Subcutaneous abdominal adipose tissue (tissue), 5 donors: ENCODE results near the gene CYBRD1.
"Not testable (repeated sequence)": the region's sequence is repeated elsewhere in the genome, so short reads cannot be mapped to it uniquely, and the experiment has no call there.

ENCODE experiments used
- H3K27ac ChIP-seq: one replicate; pipeline ENCODE4 v1.7.0; 2013; ENCODE audit warnings: low read depth, mild to moderate bottlenecking, inconsistent platforms, low read length, moderate library complexity
- H3K27me3 ChIP-seq, 5 donors: one replicate each; pipeline ENCODE4 v1.7.0; 2013; ENCODE audit warnings: low read length in 5 of 5, inconsistent platforms in 1 of 5; ENCODE audit not compliant: control insufficient read depth in 5 of 5, insufficient read depth in 4 of 5
- H3K36me3 ChIP-seq, 5 donors: one replicate each; pipeline ENCODE4 v1.7.0; 2013; ENCODE audit warnings: low read length in 5 of 5; ENCODE audit not compliant: control insufficient read depth in 5 of 5, insufficient read depth in 5 of 5
- H3K4me1 ChIP-seq, 5 donors: one replicate each; pipeline ENCODE4 v1.7.0; 2013; ENCODE audit warnings: low read length in 5 of 5, mild to moderate bottlenecking in 3 of 5, moderate library complexity in 1 of 5; ENCODE audit not compliant: control insufficient read depth in 5 of 5, insufficient read depth in 5 of 5
- H3K4me3 ChIP-seq, 5 donors: one replicate each; pipeline ENCODE4 v1.7.0; 2013; ENCODE audit warnings: low read length in 5 of 5, low read depth in 1 of 5
- H3K9ac ChIP-seq, 5 donors: one replicate each; pipeline ENCODE4 v1.7.0; 2013; ENCODE audit warnings: low read length in 5 of 5, mild to moderate bottlenecking in 4 of 5, moderate library complexity in 3 of 5
- H3K9me3 ChIP-seq, 5 donors: one replicate each; pipeline ENCODE4 v1.7.0; 2013; ENCODE audit warnings: low read length in 5 of 5; ENCODE audit not compliant: control insufficient read depth in 5 of 5
- donor health status: healthy.
- donor health status: healthy.
- donor health status: healthy.
- donor health status: healthy.
- donor health status: healthy.

The CYBRD1 gene

DNA sequence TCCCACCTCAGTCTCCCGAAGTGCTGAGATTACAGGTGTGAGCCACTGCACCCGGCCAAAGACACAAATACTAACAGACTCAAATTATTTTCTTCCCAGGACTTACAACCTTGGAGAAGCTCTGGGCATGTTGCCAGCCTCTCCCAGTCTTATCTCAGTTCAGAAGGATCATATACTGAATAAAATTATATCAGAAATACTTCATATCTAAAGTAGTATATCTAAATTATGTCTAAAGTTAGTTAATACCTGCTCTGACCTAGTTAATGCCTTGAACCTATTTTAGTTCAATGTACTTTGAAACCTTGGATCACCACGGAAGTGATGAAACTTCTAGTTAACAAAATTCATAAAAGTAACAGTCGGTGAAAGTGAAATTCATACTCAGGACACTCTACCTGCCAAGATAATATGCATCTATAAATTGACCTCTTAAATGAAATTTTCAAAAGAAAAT lies 34.4 kb upstream of the CYBRD1 start:
- H3K27ac ChIP-seq, result no peak overlapping the region
- H3K9me3 ChIP-seq, result no peaks in the 10 kb centered on the region
- no peak overlapping the region for H3K4me3 ChIP-seq
- no peak overlapping the region for H3K9ac ChIP-seq
- H3K36me3 ChIP-seq, result peaks cover 5 to 15% (median 6%) of the 10 kb centered on the region in 5 donors
- H3K27me3 ChIP-seq, result no peaks in the 10 kb centered on the region
- no peaks in the 10 kb centered on the region for H3K4me1 ChIP-seq

DNA sequence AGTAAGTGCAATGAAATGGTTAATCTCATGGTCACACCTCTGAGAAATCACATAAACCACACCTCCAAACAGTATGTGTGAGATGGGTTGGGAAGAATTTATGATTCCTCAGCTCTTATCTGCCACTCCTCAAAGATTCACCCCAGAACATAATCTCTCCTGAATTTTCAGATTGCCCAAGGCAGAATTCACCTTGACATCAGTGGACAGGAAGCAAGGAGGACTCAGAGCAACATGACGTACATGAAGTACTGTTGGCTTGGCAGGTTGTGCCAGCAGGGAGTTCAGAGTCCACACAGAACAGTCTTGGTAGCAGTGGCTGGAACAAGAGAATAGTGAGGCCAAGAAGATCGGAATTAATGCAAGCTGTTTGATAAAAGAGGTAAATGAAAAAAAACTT lies 31.7 kb upstream of the CYBRD1 start:
- H3K27me3 ChIP-seq, result no peaks in the 10 kb centered on the region
- no peaks in the 10 kb centered on the region for H3K9me3 ChIP-seq
- H3K27ac ChIP-seq, result no peak overlapping the region
- no peaks in the 10 kb centered on the region for H3K4me1 ChIP-seq
- H3K4me3 ChIP-seq, result no peak overlapping the region
- H3K9ac ChIP-seq, result no peak overlapping the region
- H3K36me3 ChIP-seq, result peaks cover 0 to 3% (median 0%) of the 10 kb centered on the region in 5 donors

DNA sequence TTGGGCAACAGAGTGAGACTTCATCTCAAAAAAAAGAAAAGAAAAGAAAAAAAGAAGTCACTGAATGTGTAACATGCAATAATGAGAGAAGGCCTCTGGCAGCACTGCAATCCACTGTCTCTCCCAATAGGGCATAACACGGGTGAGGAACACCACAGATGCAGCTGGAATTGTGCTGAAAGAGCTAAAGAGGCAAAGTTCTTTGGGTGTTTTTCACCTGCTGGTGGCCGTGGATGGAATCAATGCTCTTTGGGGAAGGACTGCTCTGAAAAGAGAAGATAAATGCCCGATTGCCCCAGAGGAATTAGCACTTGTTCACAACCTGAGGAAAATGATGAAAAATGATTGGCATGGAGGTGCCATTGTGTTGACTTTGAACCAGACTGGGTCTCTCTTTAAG lies 31.0 kb upstream of the CYBRD1 start:
- Histone ChIP-seq H3K4me3 (no peak overlapping the region), H3K36me3 (no peaks in the 10 kb centered on the region), H3K9me3 (no peaks in the 10 kb centered on the region), H3K27me3 (no peaks in the 10 kb centered on the region), H3K27ac (no peak overlapping the region), H3K4me1 (no peaks in the 10 kb centered on the region), H3K9ac (no peak overlapping the region)

DNA sequence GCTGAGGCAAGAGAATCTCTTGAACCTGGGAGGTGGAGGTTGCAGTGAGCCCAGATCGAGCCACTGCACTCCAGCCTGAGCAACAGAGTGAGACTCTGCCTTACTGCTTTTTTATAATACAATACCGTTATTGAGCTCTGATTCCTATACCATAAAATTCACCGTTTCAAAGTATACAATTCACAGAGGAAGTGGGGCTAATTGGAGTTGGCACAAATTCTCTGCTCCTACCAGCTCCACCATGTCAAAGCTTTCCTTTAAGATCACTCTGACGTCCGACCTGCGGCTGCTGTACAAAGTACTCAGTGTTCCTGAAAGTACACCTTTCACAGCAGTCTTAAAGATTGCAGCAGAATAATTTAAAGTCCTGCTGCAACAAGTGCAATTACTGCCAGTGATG lies 29.6 kb upstream of the CYBRD1 start:
- Histone ChIP-seq H3K27me3 (no peaks in the 10 kb centered on the region), H3K4me1 (no peaks in the 10 kb centered on the region), H3K4me3 (no peak overlapping the region), H3K27ac (no peak overlapping the region), H3K9ac (no peak overlapping the region), H3K36me3 (no peaks in the 10 kb centered on the region), H3K9me3 (no peaks in the 10 kb centered on the region)

DNA sequence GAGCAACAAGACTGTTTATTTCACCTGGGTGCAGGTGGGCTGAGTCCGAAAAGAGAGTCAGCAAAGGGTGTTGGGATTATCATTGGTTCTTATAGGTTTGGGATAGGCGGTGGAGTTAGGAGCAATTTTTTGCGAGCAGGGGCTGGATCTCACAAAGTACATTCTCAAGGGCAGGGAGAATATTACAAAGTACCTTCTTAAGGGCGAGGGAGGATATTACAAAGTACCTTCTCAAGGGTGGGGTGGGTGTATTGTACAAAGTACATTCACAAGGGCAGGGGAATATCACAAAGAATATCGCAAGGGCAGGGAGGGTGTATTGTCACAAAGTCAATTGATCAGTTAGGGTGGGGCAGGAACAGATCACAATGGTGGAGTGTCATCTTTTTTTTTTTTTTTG lies 24.6 kb upstream of the CYBRD1 start:
- not testable (repeated sequence) for H3K9me3 ChIP-seq, H3K4me3 ChIP-seq, H3K27me3 ChIP-seq, H3K9ac ChIP-seq, H3K27ac ChIP-seq, H3K36me3 ChIP-seq, H3K4me1 ChIP-seq

DNA sequence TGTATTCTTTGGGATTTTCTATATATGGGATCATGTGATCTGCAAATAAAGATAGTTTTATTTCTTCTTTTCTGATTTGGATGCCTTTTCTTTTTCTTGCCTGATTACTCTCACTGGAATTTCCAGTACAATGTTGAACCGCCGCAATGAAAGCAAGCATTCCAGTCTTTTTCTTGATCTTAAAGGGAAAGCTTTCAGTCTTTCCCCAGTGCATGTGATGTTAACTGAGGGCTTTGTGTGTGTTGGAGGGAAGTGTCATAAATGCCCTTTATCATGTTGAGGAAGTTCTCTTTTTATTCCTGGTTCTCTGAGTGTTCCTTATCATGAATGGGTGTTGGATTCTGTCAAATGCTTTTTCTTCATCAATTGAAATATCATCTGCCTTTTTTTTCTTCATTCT lies 16.9 kb upstream of the CYBRD1 start:
- Histone ChIP-seq H3K4me1 (no peaks in the 10 kb centered on the region), H3K9me3 (no peaks in the 10 kb centered on the region), H3K4me3 (no peak overlapping the region), H3K36me3 (no peaks in the 10 kb centered on the region), H3K27ac (no peak overlapping the region), H3K9ac (no peak overlapping the region), H3K27me3 (peaks cover 0 to 3% (median 0%) of the 10 kb centered on the region in 5 donors)

DNA sequence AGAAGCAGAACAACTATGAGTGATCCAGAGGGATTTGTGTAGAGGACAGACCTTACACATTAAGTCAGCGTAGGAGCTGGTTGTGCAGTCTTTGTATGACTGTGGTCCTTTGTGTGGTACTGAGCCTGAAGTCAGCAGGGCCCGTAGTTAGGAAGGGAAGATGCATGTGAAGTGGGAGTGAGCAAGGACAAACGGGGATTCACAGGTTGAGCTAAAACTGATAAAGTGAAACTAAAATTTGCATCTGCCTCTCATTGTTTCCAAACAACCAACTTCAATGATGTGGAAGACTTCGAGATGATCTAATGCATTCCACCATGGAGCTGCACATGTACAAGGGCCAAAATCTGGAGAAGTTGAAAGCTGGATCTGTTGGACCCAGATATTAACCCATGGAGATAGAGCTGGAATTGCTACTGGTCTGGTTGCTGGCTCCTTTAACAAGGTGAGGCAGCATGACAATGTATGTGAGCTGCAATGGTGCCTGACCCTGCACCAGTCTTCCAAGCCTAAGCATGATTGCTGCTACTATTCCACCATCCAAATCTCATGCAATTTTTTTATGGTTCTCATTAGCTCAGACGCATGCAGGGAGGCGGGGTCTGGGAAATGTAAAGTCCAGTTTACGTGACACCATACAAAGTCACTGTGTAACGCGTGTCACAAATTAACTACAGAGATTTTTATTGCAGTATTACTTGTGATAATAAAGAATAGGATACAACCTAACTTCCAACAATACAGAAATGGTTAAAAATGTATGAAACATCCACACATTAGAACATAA lies 12.1 kb upstream of the CYBRD1 start:
- no peaks in the 10 kb centered on the region for H3K4me1 ChIP-seq
- H3K36me3 ChIP-seq, result no peaks in the 10 kb centered on the region
- H3K27ac ChIP-seq, result no peak overlapping the region

DNA sequence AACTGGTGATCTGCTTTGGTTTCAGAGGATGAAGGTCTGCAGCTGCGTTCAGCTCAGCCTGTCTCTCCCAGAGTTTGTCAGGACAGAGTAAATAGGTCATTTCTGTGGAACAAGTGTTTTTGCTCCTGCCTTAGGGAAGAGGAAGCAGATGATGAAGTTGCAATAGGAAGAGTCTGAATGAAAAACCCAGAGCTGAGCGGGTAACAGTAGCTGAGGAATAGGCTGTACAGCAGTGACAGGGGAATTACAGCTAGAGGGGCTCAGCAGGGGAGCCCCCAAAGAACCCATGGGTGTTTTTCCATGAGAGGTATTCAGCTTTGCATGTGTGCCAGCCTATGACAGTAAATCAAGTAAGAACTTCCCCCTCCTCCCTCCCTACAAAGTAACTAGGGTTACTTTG lies 10.3 kb upstream of the CYBRD1 start:
- no peaks in the 10 kb centered on the region for H3K36me3 ChIP-seq
- H3K27ac ChIP-seq, result no peak overlapping the region
- no peaks in the 10 kb centered on the region for H3K4me1 ChIP-seq
- no peaks in the 10 kb centered on the region for H3K9me3 ChIP-seq
- no peak overlapping the region for H3K4me3 ChIP-seq
- no peak overlapping the region for H3K9ac ChIP-seq
- H3K27me3 ChIP-seq, result peaks cover 0 to 3% (median 0%) of the 10 kb centered on the region in 5 donors

More for the DNA sequence above, 12.1 kb upstream of the CYBRD1 start:
- no peak overlapping the region for H3K4me3 ChIP-seq
- no peaks in the 10 kb centered on the region for H3K9me3 ChIP-seq
- peaks cover 0 to 3% (median 0%) of the 10 kb centered on the region in 5 donors for H3K27me3 ChIP-seq
- no peak overlapping the region for H3K9ac ChIP-seq

DNA sequence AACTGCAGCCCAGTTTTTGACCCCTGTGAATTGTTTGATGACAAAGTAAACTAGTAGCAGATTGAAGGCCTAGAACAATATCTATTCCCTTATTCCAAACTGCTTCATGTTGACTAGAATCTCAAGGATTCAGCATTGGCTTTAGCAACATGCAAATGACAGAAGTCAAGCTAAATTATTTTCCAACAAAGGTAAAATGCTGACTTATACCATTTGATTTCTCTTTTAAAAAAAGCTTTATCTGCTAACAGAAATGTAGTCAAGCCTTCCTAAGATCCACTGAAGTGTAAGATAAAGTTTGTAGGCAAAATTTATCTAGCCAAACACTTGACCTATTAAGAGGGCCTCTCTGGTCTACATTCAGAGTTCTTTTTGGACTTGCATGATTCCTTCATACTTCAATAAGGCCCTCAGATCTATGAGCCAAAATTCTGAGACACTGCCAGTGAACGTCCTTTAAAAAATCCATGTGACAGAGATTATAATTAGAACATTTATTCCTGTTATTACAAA lies 9.5 kb upstream of the CYBRD1 start:
- Histone ChIP-seq H3K27ac (no peak overlapping the region), H3K4me3 (no peak overlapping the region), H3K36me3 (no peaks in the 10 kb centered on the region), H3K9me3 (no peaks in the 10 kb centered on the region), H3K4me1 (no peaks in the 10 kb centered on the region), H3K9ac (no peak overlapping the region), H3K27me3 (peaks cover 0 to 3% (median 0%) of the 10 kb centered on the region in 5 donors)

DNA sequence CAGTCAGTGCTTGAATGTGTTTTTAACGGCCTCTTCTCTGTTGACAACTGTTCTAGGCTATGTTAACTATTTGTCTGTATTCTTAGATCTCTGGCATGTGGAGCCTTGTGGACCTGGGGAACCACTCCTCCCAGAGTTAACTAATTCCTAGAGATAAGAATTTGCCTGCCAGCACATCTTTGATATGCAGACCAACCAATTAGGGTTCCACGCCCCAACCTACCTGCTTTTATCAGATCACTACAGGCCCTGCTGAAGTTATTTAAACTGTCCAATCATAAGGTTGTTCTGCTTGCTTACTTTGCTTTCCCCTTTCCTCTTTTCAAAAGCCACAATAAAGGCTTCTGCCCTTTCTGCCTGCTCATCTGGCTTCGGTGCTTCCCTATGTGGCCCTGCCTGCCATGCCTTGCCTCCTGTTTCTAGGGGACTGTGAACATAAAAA lies 8.5 kb upstream of the CYBRD1 start:
- no peak overlapping the region for H3K27ac ChIP-seq
- peaks cover 0 to 3% (median 0%) of the 10 kb centered on the region in 5 donors for H3K27me3 ChIP-seq
- H3K4me1 ChIP-seq, result no peaks in the 10 kb centered on the region
- H3K9me3 ChIP-seq, result no peaks in the 10 kb centered on the region
- no peak overlapping the region for H3K9ac ChIP-seq
- H3K4me3 ChIP-seq, result no peak overlapping the region
- H3K36me3 ChIP-seq, result no peaks in the 10 kb centered on the region
